Measurements from ENCODE around the gene KIAA1217. TPM values are rescaled to one million over a fixed set of nuclear protein-coding genes. Genes with fewer than 3 reads are reported as not detected.

Gene KIAA1217
- total RNA-seq (under 1 TPM in 1 of 2 experiments, not detected in 1; 0.20 TPM), polyA plus RNA-seq (not detected)

DNA sequence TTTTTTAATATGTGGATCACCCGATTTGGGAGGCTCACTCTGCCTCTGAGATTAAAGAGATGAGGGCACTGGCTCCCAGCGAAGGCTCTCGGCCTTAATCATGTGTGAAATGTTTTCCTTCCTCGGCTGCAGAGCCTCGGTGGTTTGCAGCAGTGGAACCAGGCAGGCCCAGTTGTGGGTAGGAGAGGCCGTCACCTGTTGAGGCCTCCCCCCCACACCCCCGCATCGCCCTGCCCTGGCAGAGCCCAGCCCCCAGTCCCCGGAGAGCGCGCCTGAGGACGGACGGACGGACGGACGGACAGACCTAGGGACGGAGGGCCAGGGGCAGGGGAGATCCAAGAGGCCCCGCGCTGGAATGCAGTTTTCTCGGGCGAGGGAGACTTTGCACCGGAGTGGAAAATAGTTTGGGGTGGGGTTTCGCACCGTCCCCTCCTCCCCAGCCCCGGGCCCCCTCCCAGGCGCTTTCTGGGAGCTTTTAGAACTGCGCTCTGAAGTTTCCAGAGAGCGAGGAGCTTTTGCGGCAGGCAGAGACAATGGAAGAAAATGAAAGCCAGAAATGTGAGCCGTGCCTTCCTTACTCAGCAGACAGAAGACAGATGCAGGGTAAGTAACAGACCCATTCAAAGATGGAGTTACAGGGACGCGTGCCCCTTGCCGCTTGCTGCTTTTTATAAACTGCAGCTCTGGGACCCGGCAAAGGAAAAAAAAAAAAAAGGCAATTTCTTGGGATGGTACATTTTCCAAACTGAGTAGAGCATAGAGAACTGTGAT, at the start of gene KIAA1217:
TSS of gene KIAA1217 (plus strand) at position 478 of the 771 bp plus-strand sequence. CDS start at position 534, 56 bp downstream.
- Mint-ChIP-seq H3K36me3 (no peaks in the 10 kb centered on the region), H3K27ac (peak within 1 kb of the TSS in 1 of 8 donors; percentile 44), H3K4me1 (peaks cover 7 to 11% (median 8%) of the 10 kb centered on the region in 3 donors), H3K9me3 (no peaks in the 10 kb centered on the region), H3K27me3 (peaks cover 21 to 38% of the 10 kb centered on the region in 2 donors), H3K4me3 (peak within 1 kb of the TSS in 5 of 7 donors; percentile 17 to 43 (median 25))
- Histone ChIP-seq H3K27ac (ENCODE audit: low read depth, low read length) (no peak within 1 kb of the TSS), H3K4me1 (ENCODE audit: insufficient read depth, low read length) (no peaks in the 10 kb centered on the region), H3K27me3 (ENCODE audit: insufficient read depth, low read length, poor library complexity, severe bottlenecking) (no peaks in the 10 kb centered on the region), H3K9me3 (ENCODE audit: low read length) (no peaks in the 10 kb centered on the region), H3K4me3 (ENCODE audit: low read length) (no peak within 1 kb of the TSS), H3K36me3 (ENCODE audit: insufficient read depth, low read length) (no peaks in the 10 kb centered on the region)
- CTCF ChIA-PET, result no interaction called here
- POLR2A ChIA-PET, result no interaction called here
- no peak for DNase-seq

GRCh38 chr10:24162206-24162985, 46.5 kb upstream of the KIAA1217 start:
- H3K9me3 Mint-ChIP-seq, result peaks cover 0 to 7% (median 7%) of the 10 kb centered on the region in 5 donors
- no peaks in the 10 kb centered on the region for H3K27me3 ChIP-seq (ENCODE audit: insufficient read depth, low read length, poor library complexity, severe bottlenecking)
- H3K4me1 ChIP-seq (ENCODE audit: insufficient read depth, low read length), result no peaks in the 10 kb centered on the region
- no peaks in the 10 kb centered on the region for H3K27me3 Mint-ChIP-seq
- no peak overlapping the region for H3K4me3 Mint-ChIP-seq
- H3K9me3 ChIP-seq (ENCODE audit: low read length), result peaks cover 6% of the 10 kb centered on the region
- DNase-seq, result no peak
- H3K4me1 Mint-ChIP-seq, result no peaks in the 10 kb centered on the region
- no peak overlapping the region for H3K4me3 ChIP-seq (ENCODE audit: low read length)
- no peak overlapping the region for H3K27ac ChIP-seq (ENCODE audit: low read depth, low read length)
- no peak overlapping the region for H3K27ac Mint-ChIP-seq
- ChIA-PET CTCF (no interaction called here), POLR2A (no interaction called here)
- H3K36me3 Mint-ChIP-seq, result no peaks in the 10 kb centered on the region
- no peaks in the 10 kb centered on the region for H3K36me3 ChIP-seq (ENCODE audit: insufficient read depth, low read length)

DNA sequence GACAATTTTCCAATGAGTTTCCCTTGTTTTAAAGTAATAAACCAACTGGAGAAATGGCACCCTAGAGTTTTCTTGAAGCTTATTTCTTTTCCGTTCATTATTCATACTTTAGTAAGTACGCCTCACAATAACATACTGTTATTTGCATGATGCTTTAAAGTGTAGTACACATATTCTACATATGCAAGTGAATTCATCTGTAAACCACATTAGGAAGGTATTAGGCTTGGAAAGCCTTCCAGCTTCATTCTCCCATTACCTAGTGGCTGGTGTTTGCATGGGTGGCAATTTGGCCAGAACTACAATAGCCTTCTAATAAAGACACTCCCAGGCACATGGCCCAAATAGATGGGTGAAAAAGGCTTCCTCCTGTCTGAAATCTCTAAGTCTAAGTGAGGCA, 45.5 kb upstream of the KIAA1217 start:
- Histone ChIP-seq H3K4me3 (ENCODE audit: low read length) (no peak overlapping the region), H3K27ac (ENCODE audit: low read depth, low read length) (no peak overlapping the region), H3K36me3 (ENCODE audit: insufficient read depth, low read length) (no peaks in the 10 kb centered on the region), H3K9me3 (ENCODE audit: low read length) (no peaks in the 10 kb centered on the region), H3K27me3 (ENCODE audit: insufficient read depth, low read length, poor library complexity, severe bottlenecking) (no peaks in the 10 kb centered on the region), H3K4me1 (ENCODE audit: insufficient read depth, low read length) (no peaks in the 10 kb centered on the region)
- ChIA-PET POLR2A (no interaction called here), CTCF (no interaction called here)
- peaks cover 0 to 4% (median 0%) of the 10 kb centered on the region in 5 donors for H3K9me3 Mint-ChIP-seq
- H3K4me3 Mint-ChIP-seq, result no peak overlapping the region
- H3K27me3 Mint-ChIP-seq, result no peaks in the 10 kb centered on the region
- DNase-seq, result no peak
- no peak overlapping the region for H3K27ac Mint-ChIP-seq
- H3K36me3 Mint-ChIP-seq, result no peaks in the 10 kb centered on the region
- H3K4me1 Mint-ChIP-seq, result no peaks in the 10 kb centered on the region

- Histone ChIP-seq H3K9me3 (ENCODE audit: low read length) (no peaks in the 10 kb centered on the region), H3K4me3 (ENCODE audit: low read length) (no peak overlapping the region), H3K27me3 (ENCODE audit: insufficient read depth, low read length, poor library complexity, severe bottlenecking) (no peaks in the 10 kb centered on the region), H3K36me3 (ENCODE audit: insufficient read depth, low read length) (no peaks in the 10 kb centered on the region), H3K27ac (ENCODE audit: low read depth, low read length) (no peak overlapping the region), H3K4me1 (ENCODE audit: insufficient read depth, low read length) (no peaks in the 10 kb centered on the region)
- Mint-ChIP-seq H3K36me3 (no peaks in the 10 kb centered on the region), H3K27me3 (no peaks in the 10 kb centered on the region), H3K27ac (no peak overlapping the region), H3K4me1 (no peaks in the 10 kb centered on the region), H3K4me3 (no peak overlapping the region), H3K9me3 (peaks cover 0 to 4% (median 0%) of the 10 kb centered on the region in 5 donors)
- DNase-seq, result no peak
- ChIA-PET CTCF (no interaction called here), POLR2A (no interaction called here)
Measured at GRCh38 chr10:24168258-24169170, 40.4 kb upstream of the KIAA1217 start.

DNA sequence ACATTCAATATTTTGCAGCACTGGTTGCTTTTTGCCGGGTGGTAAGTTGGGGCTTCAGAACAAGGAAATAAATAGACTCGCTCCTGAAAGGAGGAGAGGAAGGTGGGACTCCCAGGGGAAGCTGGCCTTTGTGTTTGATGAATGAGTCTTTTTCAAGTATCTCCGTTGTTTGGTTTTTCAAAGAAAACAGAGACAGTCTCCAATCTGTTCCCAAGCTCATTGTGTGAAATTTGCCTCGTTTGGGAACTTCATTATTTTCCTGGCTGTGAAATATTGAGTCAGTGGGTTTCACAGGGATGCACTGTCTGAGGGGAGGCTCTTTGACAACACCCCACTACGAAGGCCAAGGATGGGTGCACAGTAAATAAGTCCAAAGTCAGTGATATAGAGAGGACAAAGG, 38.7 kb upstream of the KIAA1217 start:
- Mint-ChIP-seq H3K4me1 (no peaks in the 10 kb centered on the region), H3K9me3 (peaks cover 0 to 3% (median 0%) of the 10 kb centered on the region in 5 donors), H3K4me3 (no peak overlapping the region), H3K27ac (no peak overlapping the region), H3K27me3 (no peaks in the 10 kb centered on the region), H3K36me3 (no peaks in the 10 kb centered on the region)
- Histone ChIP-seq H3K4me3 (ENCODE audit: low read length) (no peak overlapping the region), H3K36me3 (ENCODE audit: insufficient read depth, low read length) (no peaks in the 10 kb centered on the region), H3K27ac (ENCODE audit: low read depth, low read length) (no peak overlapping the region), H3K4me1 (ENCODE audit: insufficient read depth, low read length) (no peaks in the 10 kb centered on the region), H3K9me3 (ENCODE audit: low read length) (no peaks in the 10 kb centered on the region), H3K27me3 (ENCODE audit: insufficient read depth, low read length, poor library complexity, severe bottlenecking) (no peaks in the 10 kb centered on the region)
- POLR2A ChIA-PET, result no interaction called here
- CTCF ChIA-PET, result no interaction called here
- no peak for DNase-seq

DNA sequence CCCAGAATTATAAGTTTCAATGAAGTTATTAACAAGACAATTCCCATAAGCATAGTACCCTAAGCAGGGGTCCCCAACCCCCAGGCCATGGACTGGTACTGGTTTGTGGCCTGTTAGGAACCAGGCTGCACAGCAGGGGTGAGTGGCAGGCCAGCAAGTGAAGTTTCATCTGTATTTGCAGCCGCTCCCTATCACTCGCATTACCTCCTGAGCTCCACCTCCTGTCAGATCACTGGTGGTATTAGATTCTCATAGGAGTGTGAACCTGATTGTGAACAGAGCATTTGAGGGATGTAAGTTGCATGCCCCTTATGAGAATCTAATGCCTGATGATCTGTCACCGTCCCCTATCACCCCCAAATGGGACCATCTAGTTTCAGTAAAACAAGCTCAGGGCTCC, 36.0 kb upstream of the KIAA1217 start:
- H3K4me3 ChIP-seq (ENCODE audit: low read length), result no peak overlapping the region
- no peaks in the 10 kb centered on the region for H3K4me1 ChIP-seq (ENCODE audit: insufficient read depth, low read length)
- Mint-ChIP-seq H3K9me3 (peaks cover 0 to 7% (median 0%) of the 10 kb centered on the region in 5 donors), H3K27me3 (no peaks in the 10 kb centered on the region), H3K4me1 (no peaks in the 10 kb centered on the region), H3K27ac (no peak overlapping the region), H3K36me3 (no peaks in the 10 kb centered on the region), H3K4me3 (no peak overlapping the region)
- POLR2A ChIA-PET, result no interaction called here
- CTCF ChIA-PET, result no interaction called here
- H3K36me3 ChIP-seq (ENCODE audit: insufficient read depth, low read length), result no peaks in the 10 kb centered on the region
- H3K27ac ChIP-seq (ENCODE audit: low read depth, low read length), result no peak overlapping the region
- DNase-seq, result no peak
- H3K27me3 ChIP-seq (ENCODE audit: insufficient read depth, low read length, poor library complexity, severe bottlenecking), result no peaks in the 10 kb centered on the region
- no peaks in the 10 kb centered on the region for H3K9me3 ChIP-seq (ENCODE audit: low read length)

GRCh38 chr10:24174014-24174413, 34.9 kb upstream of the KIAA1217 start:
- POLR2A ChIA-PET, result no interaction called here
- CTCF ChIA-PET, result no interaction called here
- H3K4me1 Mint-ChIP-seq, result no peaks in the 10 kb centered on the region

More at GRCh38 chr10:24174014-24174413, 34.9 kb upstream of the KIAA1217 start:
- H3K4me1 ChIP-seq (ENCODE audit: insufficient read depth, low read length), result no peaks in the 10 kb centered on the region
- H3K36me3 ChIP-seq (ENCODE audit: insufficient read depth, low read length), result no peaks in the 10 kb centered on the region
- no peak overlapping the region for H3K4me3 ChIP-seq (ENCODE audit: low read length)
- no peak overlapping the region for H3K27ac ChIP-seq (ENCODE audit: low read depth, low read length)
- H3K27me3 ChIP-seq (ENCODE audit: insufficient read depth, low read length, poor library complexity, severe bottlenecking), result no peaks in the 10 kb centered on the region
- Mint-ChIP-seq H3K27ac (no peak overlapping the region), H3K36me3 (no peaks in the 10 kb centered on the region), H3K27me3 (no peaks in the 10 kb centered on the region), H3K9me3 (peaks cover 3 to 12% (median 7%) of the 10 kb centered on the region in 5 donors), H3K4me3 (no peak overlapping the region)
- DNase-seq, result no peak
- no peaks in the 10 kb centered on the region for H3K9me3 ChIP-seq (ENCODE audit: low read length)
